Activated T-helper 1 cell treated with anti-CD3 and anti-CD28 coated beads, Interleukin-12 subunit alpha, Interleukin-12 subunit beta, Interleukin-2, Interleukin-4 antibody, amounts not matched to agents 30 ng/mL and 10 ng/mL and 1 ng/mL, durations not matched to agents 14 hours and 24 hours and 36 hours (primary cell): ENCODE measurements around the gene CAMSAP3. TPM values are rescaled to one million over a fixed set of nuclear protein-coding genes. Genes with fewer than 3 reads are reported as not detected.
A peak's percentile ranks its signal among the peaks of the same experiment; 100 is the strongest.

ENCODE experiments used
- DNase-seq: peaks from one replicate; pipeline ENCODE4 v3.0.0; 2021; ENCODE audit warnings: low spot score
- H3K27ac Mint-ChIP-seq: one replicate; pipeline ENCODE4 v1.8.0; 2021; ENCODE audit warnings: mild to moderate bottlenecking, mixed read lengths
- H3K27me3 Mint-ChIP-seq: one replicate; pipeline ENCODE4 v1.8.0; 2022; ENCODE audit warnings: mild to moderate bottlenecking, moderate library complexity, mixed read lengths; ENCODE audit not compliant: insufficient read depth
- H3K36me3 Mint-ChIP-seq: one replicate; pipeline ENCODE4 v1.8.0; 2021; ENCODE audit warnings: low read depth, mixed read lengths
- H3K4me1 Mint-ChIP-seq: one replicate; pipeline ENCODE4 v1.8.0; 2021; ENCODE audit warnings: low read depth, mixed read lengths
- H3K4me3 Mint-ChIP-seq: one replicate; pipeline ENCODE4 v1.8.0; 2021; ENCODE audit warnings: mild to moderate bottlenecking, moderate library complexity, mixed read lengths
- H3K9me3 Mint-ChIP-seq: one replicate; pipeline ENCODE4 v1.8.0; 2021; ENCODE audit warnings: mixed read lengths
- intact Hi-C: fragments of 100-400 bp; cut with micrococcal nuclease; formaldehyde crosslinking; loops from one replicate; pipeline ENCODE4 v1.15.1; 2024
- total RNA-seq: library from RNA; stranded (reverse); gene quantifications from 2 replicates; pipeline ENCODE4 v1.2.3, GENCODE V29; 2022

CAMSAP3 gene
- total RNA-seq, 1 donor from 2014 or later = 0.67 TPM

DNA sequence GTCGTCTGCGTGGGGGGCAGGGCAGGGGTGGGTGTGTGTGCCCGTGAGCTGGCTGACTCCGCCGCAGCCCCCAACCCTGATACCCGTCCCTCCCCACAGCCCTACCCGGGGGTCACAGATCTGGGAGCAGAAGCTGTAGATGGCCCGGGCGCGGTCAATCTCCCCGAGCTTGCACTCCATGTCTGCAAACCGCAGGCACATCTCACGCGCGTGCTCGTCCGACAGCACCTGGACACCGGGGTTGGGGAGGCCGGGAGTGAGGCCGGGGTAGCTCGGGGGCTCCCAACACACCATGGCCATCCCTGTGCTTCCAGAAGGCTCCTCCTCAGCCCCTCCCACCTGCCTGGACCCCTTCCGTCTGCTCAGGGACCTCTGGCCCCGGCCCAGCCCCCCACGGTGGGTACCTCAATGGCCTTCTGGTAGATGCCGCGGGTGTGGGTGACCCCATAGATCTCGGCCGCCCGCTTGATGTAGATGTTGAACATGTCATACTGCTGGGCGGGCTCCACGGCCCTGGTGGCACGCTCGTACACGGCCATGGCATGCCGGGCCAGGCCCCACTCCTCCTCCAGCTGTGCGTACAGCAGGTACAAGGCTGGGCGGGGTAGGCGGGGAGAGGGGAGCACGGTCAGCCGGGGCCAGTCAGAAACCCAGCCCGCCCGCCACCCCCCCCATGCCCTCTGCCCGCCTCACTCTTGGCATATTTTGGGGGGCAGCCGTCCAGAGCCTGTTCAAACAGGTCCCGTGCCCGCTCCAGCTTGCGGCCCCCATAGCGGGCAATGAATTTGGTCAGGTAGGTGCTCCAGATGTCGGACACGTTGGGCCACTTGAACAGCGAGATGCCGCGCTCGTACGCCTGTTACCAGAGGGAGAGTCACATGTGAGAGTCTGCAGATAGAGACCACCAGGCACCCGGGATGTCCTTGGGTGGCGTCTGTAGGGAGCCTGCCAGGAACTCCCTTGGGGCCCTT, 25.1 kb downstream of the CAMSAP3 start:
- no peaks in the 10 kb centered on the region for H3K27me3 Mint-ChIP-seq
- peaks cover 22% of the 10 kb centered on the region for H3K36me3 Mint-ChIP-seq
- no peaks in the 10 kb centered on the region for H3K9me3 Mint-ChIP-seq
- intact Hi-C loops = no loop called here
- H3K4me3 Mint-ChIP-seq = no peak overlapping the region
- H3K4me1 Mint-ChIP-seq = no peaks in the 10 kb centered on the region
- H3K27ac Mint-ChIP-seq = no peak overlapping the region
- DNase-seq = no peak

GRCh38 chr19:7622933-7623685, 27.4 kb downstream of the CAMSAP3 start:
- no peaks in the 10 kb centered on the region for H3K27me3 Mint-ChIP-seq

DNA sequence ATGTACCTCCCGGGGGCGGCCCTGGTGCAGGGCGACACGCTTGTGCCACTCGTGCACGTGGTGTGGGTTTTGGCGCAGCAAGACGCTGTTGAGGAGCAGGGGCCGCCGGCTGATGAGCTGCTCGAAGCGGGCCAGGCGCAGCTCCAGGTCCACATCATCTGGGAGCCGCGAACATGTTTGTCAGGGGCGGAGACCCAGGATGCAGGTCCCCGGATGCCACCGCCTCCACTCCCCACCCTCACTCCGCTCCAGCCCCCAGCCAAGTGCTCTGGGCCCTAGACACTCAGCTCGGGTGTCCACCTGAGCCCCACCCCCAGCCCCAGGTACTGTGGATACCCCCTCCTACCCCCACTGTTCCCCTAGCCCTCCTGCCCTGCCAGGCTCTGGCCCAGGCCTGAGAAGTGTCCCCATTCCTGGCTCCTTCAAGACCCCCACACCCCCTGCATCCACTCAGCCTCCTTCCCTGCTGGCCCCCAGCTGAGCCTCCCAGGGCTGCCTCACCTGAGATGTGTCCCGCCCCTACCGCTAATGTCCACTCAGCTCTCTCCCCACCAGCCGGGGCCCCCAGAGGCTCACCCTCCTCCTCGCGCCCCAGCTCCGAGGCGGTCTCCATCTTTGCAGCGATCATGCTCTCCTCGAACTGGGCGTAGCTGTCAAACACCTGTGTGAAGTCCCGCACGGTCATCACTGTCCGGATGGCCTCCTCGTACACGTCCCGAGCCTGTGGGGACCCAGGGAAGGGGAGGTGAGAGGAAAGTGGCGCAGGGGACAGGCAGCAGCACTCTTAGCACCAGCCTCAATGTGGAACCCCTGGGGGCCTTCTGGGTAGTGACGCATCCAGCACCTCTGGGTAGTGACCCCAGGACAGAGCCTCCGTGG, 28.3 kb downstream of the CAMSAP3 start:
- no peak overlapping the region for H3K27ac Mint-ChIP-seq
- intact Hi-C loops = no loop called here

More at GRCh38 chr19:7622933-7623685, 27.4 kb downstream of the CAMSAP3 start:
- H3K4me1 Mint-ChIP-seq = peaks cover 1% of the 10 kb centered on the region
- intact Hi-C loops = no loop called here
- no peak for DNase-seq
- no peak overlapping the region for H3K4me3 Mint-ChIP-seq
- no peaks in the 10 kb centered on the region for H3K9me3 Mint-ChIP-seq
- no peak overlapping the region for H3K27ac Mint-ChIP-seq
- H3K36me3 Mint-ChIP-seq = peaks cover 24% of the 10 kb centered on the region

DNA sequence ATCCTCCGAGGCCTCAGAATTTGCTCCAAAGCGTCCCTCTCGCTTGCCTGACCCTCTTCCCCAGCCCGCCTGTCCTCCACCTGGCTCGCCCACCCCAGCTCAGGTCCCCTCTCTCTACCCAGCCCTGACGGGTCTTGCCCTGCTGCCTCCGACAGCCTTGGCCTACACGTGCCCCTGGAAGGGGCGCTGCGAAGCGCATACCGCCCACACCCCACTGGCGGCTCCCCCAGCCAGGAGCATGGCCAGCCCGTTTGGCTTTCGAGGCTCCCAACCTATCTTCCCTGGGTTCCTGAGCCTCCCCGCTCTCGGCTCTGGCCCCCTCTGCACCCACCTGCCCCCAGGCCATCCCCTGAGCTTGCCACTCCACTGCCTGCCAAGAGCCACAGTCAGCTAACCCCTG, 29.1 kb downstream of the CAMSAP3 start:
- H3K4me3 Mint-ChIP-seq = no peak overlapping the region

More for the DNA sequence above, 28.3 kb downstream of the CAMSAP3 start:
- Mint-ChIP-seq H3K27me3 (no peaks in the 10 kb centered on the region), H3K4me3 (no peak overlapping the region), H3K9me3 (no peaks in the 10 kb centered on the region), H3K36me3 (peaks cover 21% of the 10 kb centered on the region), H3K4me1 (peaks cover 10% of the 10 kb centered on the region)
- DNase-seq = no peak

DNA sequence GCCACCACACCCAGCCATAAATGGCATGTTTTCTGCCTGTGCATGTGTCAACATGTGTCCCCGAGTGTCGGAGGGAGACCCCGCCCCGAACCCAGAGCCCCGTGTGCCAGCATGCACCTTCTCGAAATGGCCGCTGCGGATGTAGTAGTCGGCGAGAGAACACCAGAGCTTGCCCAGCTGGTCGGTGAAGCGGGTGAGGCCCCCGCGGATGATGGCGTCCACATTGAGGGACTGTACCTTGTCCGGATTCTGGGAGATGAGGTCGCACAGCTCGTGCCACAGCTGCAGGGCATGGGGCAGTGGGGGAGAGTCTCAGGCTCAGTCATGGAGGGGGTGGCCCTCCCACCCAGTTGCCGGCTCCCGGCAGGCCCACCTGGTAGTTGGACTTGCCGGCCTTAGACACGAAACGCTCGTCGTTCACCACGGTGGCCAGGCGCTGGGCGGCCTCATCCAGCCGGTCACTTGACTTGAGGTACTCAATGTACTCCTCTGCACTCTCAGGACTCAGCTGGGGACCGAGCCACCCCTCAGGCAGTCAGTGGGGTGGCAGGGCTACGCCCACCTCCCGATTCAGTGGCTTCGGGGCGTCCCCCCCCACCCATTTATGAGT, 30.2 kb downstream of the CAMSAP3 start:
- intact Hi-C loops = no loop called here
- peaks cover 29% of the 10 kb centered on the region for H3K4me1 Mint-ChIP-seq
- no peaks in the 10 kb centered on the region for H3K27me3 Mint-ChIP-seq
- H3K36me3 Mint-ChIP-seq = peaks cover 28% of the 10 kb centered on the region
- no peak for DNase-seq
- H3K9me3 Mint-ChIP-seq = no peaks in the 10 kb centered on the region
- no peak overlapping the region for H3K27ac Mint-ChIP-seq
- H3K4me3 Mint-ChIP-seq = no peak overlapping the region

More for the DNA sequence above, 29.1 kb downstream of the CAMSAP3 start:
- no peak overlapping the region for H3K27ac Mint-ChIP-seq
- peaks cover 28% of the 10 kb centered on the region for H3K36me3 Mint-ChIP-seq
- intact Hi-C loops = no loop called here
- H3K27me3 Mint-ChIP-seq = no peaks in the 10 kb centered on the region
- H3K4me1 Mint-ChIP-seq = peaks cover 18% of the 10 kb centered on the region
- H3K9me3 Mint-ChIP-seq = no peaks in the 10 kb centered on the region
- DNase-seq = no peak

DNA sequence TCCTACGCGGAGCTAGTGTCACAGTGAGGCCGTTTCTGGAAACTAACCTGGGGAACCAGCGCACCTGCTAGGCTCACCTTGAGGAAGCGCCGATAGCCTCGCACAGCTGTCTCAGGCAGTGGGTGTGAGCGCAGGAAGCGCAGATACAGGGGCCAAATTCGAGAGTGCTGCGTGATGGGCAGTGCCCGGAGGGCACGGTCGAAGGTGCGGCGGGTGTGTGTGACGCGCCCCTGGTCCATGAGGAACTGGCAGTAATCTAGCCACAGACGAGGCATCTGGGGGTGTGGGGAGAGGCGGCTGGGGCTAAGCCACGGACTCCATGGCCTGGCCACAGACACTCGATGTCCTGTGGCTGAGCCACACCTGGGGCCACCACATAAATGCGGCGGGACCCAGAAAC, 31.5 kb downstream of the CAMSAP3 start:
- Mint-ChIP-seq H3K36me3 (peaks cover 22% of the 10 kb centered on the region), H3K27me3 (no peaks in the 10 kb centered on the region), H3K9me3 (no peaks in the 10 kb centered on the region), H3K4me1 (peaks cover 31% of the 10 kb centered on the region), H3K4me3 (no peak overlapping the region), H3K27ac (no peak overlapping the region)
- intact Hi-C loops = no loop called here
- no peak for DNase-seq

DNA sequence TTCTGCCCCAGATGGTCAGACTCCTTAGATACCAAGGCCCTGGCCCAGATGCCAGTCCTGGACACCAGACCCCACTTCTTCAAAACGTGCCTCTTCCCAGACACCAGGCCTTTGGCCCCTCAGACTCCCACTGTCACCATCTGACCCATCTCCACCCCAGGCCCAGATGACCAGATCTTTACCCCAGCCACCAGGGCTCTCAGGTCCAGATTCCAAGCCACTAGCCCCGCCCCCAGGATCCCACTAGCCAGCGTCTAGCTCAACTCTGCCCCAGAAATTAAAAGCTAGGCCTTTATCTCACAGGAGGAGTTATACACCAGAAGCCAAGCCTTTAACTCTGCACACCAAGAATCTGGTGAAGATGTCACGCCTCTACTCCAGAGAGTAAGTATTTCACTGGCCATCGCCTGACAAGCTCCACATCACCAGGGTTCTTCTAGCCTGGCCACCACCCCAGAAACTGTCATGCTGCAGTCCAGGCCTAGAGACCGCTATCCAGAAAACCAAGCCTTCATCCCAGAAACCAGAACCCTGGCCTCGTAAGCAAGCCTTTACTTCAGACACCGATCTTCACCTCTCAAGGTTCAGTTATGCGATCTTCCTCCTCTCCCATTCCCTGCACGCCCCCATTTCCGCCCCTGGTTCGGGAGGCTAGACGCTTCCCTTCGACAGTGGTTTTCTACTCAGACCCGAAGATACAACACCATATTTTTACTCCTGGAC, 33.1 kb downstream of the CAMSAP3 start:
- H3K4me3 Mint-ChIP-seq = peak overlapping the region; percentile 98
- DNase-seq = no peak
- no peaks in the 10 kb centered on the region for H3K9me3 Mint-ChIP-seq
- intact Hi-C loops = loop anchor here (1.0 to 2.0 kb wide), 4 partner anchors 9 to 93 kb away; partner anchors contain the start of genes PNPLA6 and STXBP2
- peaks cover 15% of the 10 kb centered on the region for H3K36me3 Mint-ChIP-seq
- H3K27ac Mint-ChIP-seq = peak overlapping the region; percentile 98
- no peaks in the 10 kb centered on the region for H3K27me3 Mint-ChIP-seq
- peaks cover 31% of the 10 kb centered on the region for H3K4me1 Mint-ChIP-seq

- Mint-ChIP-seq H3K27me3 (no peaks in the 10 kb centered on the region), H3K4me3 (peak within 1 kb of the TSS; percentile 98), H3K9me3 (no peaks in the 10 kb centered on the region), H3K4me1 (peaks cover 31% of the 10 kb centered on the region), H3K27ac (peak within 1 kb of the TSS; percentile 98), H3K36me3 (peaks cover 15% of the 10 kb centered on the region)
- peak; percentile 93 for DNase-seq
- intact Hi-C loops = loop anchor here (1.0 to 2.0 kb wide), 4 partner anchors 8 to 94 kb away; partner anchors contain the start of genes PNPLA6 and STXBP2
These were observed 33.8 kb downstream of the CAMSAP3 start, which contains the start of the genes PET100 and XAB2 for GRCh38 chr19:7629347-7630054. PET100 (plus strand) TSS chr19:7629793; CDS start chr19:7629834, 41 bp downstream. XAB2 (minus strand) TSS chr19:7629545; CDS start chr19:7629527, 18 bp downstream.

GRCh38 chr19:7631577-7631976, 35.9 kb downstream of the CAMSAP3 start:
- peaks cover 48% of the 10 kb centered on the region for H3K4me1 Mint-ChIP-seq
- H3K27me3 Mint-ChIP-seq = no peaks in the 10 kb centered on the region
- no peak overlapping the region for H3K27ac Mint-ChIP-seq
- peak overlapping the region; percentile 19 for H3K4me3 Mint-ChIP-seq
- intact Hi-C loops = no loop called here
- DNase-seq = no peak
- H3K9me3 Mint-ChIP-seq = no peaks in the 10 kb centered on the region
- peaks cover 12% of the 10 kb centered on the region for H3K36me3 Mint-ChIP-seq

DNA sequence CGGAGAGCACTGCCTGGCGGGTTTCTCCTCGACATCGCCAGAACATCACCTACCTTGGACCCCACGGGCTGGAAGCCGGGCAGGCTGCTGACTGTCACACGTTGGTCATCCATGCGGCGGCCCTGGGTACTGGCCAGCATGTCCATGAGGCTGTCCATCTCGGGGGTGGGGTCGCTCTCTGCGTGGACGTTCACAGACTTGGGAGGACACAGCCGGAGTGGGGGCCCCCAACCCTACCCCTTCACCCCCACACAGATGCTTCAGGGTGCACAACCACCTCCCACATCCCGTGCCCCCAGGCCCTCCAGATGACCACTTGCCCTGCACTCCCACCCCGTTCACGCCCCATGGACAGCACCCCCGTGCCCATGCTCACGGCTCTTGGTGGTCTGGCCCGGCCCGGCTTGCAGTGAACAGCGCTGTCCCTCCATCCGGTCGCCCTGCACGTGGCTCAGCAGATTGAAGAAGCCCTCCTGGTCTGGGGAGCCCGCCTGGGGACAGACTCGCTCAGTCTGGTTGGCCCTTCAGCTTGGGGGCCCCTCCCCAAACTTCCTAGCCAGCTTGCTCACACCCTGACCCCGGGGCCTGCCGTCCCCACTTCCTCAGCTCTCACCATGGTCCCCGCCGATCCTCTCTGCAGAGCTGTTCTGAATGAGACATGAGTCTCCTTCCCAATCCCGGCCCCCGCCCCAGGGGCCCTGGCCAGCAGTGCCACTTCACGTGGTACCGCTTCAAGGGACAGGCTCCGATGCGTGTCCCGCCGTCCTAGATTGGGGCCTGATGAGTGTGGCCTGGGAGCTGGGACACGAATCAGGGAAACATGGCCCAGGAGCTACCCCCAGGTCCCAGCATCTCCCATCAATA, 36.9 kb downstream of the CAMSAP3 start:
- intact Hi-C loops = no loop called here

More for the DNA sequence above, 36.9 kb downstream of the CAMSAP3 start:
- H3K27me3 Mint-ChIP-seq = no peaks in the 10 kb centered on the region
- peaks cover 48% of the 10 kb centered on the region for H3K4me1 Mint-ChIP-seq
- peaks cover 9% of the 10 kb centered on the region for H3K36me3 Mint-ChIP-seq
- H3K27ac Mint-ChIP-seq = no peak overlapping the region
- DNase-seq = no peak
- no peaks in the 10 kb centered on the region for H3K9me3 Mint-ChIP-seq
- peak overlapping the region; percentile 19 for H3K4me3 Mint-ChIP-seq
